ENCODE data around the gene LRPAP1.

The LRPAP1 gene

GRCh38 chr4:3518511-3518880, 13.7 kb downstream of the LRPAP1 start:
- Histone ChIP-seq H3K36me3 (peaks cover 100% of the 10 kb centered on the region), H3K4me1 (ENCODE audit: control insufficient read depth in 1 of 2, insufficient read depth in 1 of 2, low read depth in 1 of 2, low read length in 1 of 2) (peaks cover 0 to 2% of the 10 kb centered on the region in 2 experiments), H3K27ac (no peak overlapping the region), H3K4me3 (ENCODE audit: low read depth in 1 of 2, low read length in 1 of 2) (no peak overlapping the region), H3K9me3 (no peaks in the 10 kb centered on the region), H3K27me3 (no peaks in the 10 kb centered on the region)
- no peak for TF ChIP-seq CTCF (IDR thresholded peaks at IDR 0.05)

GRCh38 chr4:3517731-3518510, 14.3 kb downstream of the LRPAP1 start:
- Histone ChIP-seq H3K27me3 (no peaks in the 10 kb centered on the region), H3K36me3 (peaks cover 100% of the 10 kb centered on the region), H3K27ac (no peak overlapping the region), H3K4me3 (ENCODE audit: low read depth in 1 of 2, low read length in 1 of 2) (no peak overlapping the region), H3K4me1 (ENCODE audit: control insufficient read depth in 1 of 2, insufficient read depth in 1 of 2, low read depth in 1 of 2, low read length in 1 of 2) (peaks cover 0 to 2% of the 10 kb centered on the region in 2 experiments), H3K9me3 (no peaks in the 10 kb centered on the region)
- TF ChIP-seq CTCF (IDR thresholded peaks at IDR 0.05) = no peak

GRCh38 chr4:3516836-3517730, 15.1 kb downstream of the LRPAP1 start:
- peaks cover 100% of the 10 kb centered on the region for H3K36me3 ChIP-seq
- peaks cover 0 to 2% of the 10 kb centered on the region in 2 experiments for H3K4me1 ChIP-seq (ENCODE audit: control insufficient read depth in 1 of 2, insufficient read depth in 1 of 2, low read depth in 1 of 2, low read length in 1 of 2)
- no peaks in the 10 kb centered on the region for H3K27me3 ChIP-seq
- TF ChIP-seq CTCF (IDR thresholded peaks at IDR 0.05) = no peak
- H3K27ac ChIP-seq = no peak overlapping the region
- no peak overlapping the region for H3K4me3 ChIP-seq (ENCODE audit: low read depth in 1 of 2, low read length in 1 of 2)
- H3K9me3 ChIP-seq = no peaks in the 10 kb centered on the region

GRCh38 chr4:3516061-3516835, 16.0 kb downstream of the LRPAP1 start:
- Histone ChIP-seq H3K27me3 (no peaks in the 10 kb centered on the region), H3K9me3 (no peaks in the 10 kb centered on the region), H3K4me3 (ENCODE audit: low read depth in 1 of 2, low read length in 1 of 2) (no peak overlapping the region), H3K36me3 (peaks cover 100% of the 10 kb centered on the region), H3K4me1 (ENCODE audit: control insufficient read depth in 1 of 2, insufficient read depth in 1 of 2, low read depth in 1 of 2, low read length in 1 of 2) (peaks cover 0 to 2% of the 10 kb centered on the region in 2 experiments), H3K27ac (no peak overlapping the region)
- TF ChIP-seq CTCF (IDR thresholded peaks at IDR 0.05) = no peak

- TF ChIP-seq CTCF (IDR thresholded peaks at IDR 0.05) = no peak
- no peak overlapping the region for H3K27ac ChIP-seq
- no peaks in the 10 kb centered on the region for H3K27me3 ChIP-seq
- H3K36me3 ChIP-seq = peaks cover 100% of the 10 kb centered on the region
- no peaks in the 10 kb centered on the region for H3K9me3 ChIP-seq
- no peak overlapping the region for H3K4me3 ChIP-seq (ENCODE audit: low read depth in 1 of 2, low read length in 1 of 2)
- peaks cover 0 to 2% of the 10 kb centered on the region in 2 experiments for H3K4me1 ChIP-seq (ENCODE audit: control insufficient read depth in 1 of 2, insufficient read depth in 1 of 2, low read depth in 1 of 2, low read length in 1 of 2)
Measured at GRCh38 chr4:3515646-3516045, 16.6 kb downstream of the LRPAP1 start.
